Sigmoid colon (tissue), 4 donors: ENCODE measurements around the gene CCDC38.

Source experiments
- POLR2AphosphoS5 ChIP-seq, 4 donors: sonication (generic); formaldehyde crosslinking; IDR thresholded peaks; one replicate each; pipeline ENCODE4 v1.6.1; 2017; ENCODE audit warnings: antibody characterized with exemption in 4 of 4
- TF ChIP-seq, protein P1 (sequence below), 4 experiments: fragments of 450-650 bp in 3 of 4; fragments of 200-600 bp in 1 of 4; IDR thresholded peaks; one replicate each; pipeline ENCODE4 v1.5.1; 2016 to 2019; ENCODE audit warnings: antibody characterized with exemption in 4 of 4, mild to moderate bottlenecking in 3 of 4, moderate library complexity in 2 of 4

DNA sequence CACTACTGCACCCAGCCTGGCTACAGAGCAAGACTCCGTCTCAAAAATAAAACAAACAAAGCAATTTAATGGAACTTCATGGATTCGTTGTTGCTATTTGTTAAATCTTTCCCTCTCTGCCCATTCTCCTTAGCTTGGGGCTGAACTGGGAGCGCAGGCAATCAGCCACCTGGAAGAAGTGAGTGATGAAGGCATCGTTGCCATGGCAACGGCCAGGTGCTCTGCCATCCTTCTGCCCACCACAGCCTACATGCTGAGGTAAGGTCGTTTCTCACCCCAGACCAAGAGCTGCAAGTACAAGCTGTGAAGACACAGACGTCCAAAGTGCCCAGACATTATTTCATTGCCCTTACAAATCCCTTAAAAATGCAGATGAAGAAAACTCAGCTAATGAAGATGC is 19.8 kb upstream of the CCDC38 start:
- no peak for TF ChIP-seq POLR2AphosphoS5 (IDR thresholded peaks at IDR 0.05)
- TF ChIP-seq, protein P1, sequence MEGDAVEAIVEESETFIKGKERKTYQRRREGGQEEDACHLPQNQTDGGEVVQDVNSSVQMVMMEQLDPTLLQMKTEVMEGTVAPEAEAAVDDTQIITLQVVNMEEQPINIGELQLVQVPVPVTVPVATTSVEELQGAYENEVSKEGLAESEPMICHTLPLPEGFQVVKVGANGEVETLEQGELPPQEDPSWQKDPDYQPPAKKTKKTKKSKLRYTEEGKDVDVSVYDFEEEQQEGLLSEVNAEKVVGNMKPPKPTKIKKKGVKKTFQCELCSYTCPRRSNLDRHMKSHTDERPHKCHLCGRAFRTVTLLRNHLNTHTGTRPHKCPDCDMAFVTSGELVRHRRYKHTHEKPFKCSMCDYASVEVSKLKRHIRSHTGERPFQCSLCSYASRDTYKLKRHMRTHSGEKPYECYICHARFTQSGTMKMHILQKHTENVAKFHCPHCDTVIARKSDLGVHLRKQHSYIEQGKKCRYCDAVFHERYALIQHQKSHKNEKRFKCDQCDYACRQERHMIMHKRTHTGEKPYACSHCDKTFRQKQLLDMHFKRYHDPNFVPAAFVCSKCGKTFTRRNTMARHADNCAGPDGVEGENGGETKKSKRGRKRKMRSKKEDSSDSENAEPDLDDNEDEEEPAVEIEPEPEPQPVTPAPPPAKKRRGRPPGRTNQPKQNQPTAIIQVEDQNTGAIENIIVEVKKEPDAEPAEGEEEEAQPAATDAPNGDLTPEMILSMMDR (IDR thresholded peaks at IDR 0.05): no peak
